HuH-7.5 (cell line): Measurements from ENCODE around the gene PCARE.

Experiments used
- DNase-seq: peaks from one replicate; pipeline ENCODE4 v3.0.0; 2011; ENCODE audit warnings: low spot score

PCARE gene

DNA sequence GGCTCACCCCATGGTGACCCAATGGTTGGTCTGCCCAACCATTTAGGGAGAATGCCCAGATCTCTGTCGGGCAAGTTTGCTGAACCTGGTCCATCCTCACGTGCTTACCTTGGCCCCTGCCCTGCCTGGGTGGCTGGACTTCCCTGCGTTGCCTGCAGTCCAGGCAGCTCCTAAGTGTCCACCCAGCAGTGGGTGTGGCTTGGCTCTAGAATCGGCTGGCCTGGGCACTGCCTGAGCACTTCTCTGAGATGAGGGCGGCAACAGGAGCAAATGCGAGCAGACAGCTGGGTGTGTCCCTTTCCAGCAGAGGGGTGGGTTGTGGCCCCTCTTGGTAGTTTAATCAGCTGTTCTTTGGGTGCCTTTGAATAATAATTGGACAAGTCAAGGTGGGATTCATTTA, 11.3 kb downstream of the PCARE start:
- no peak for DNase-seq

- DNase-seq: no peak
Observed at GRCh38 chr2:29062371-29062770, 12.0 kb downstream of the PCARE start.

DNA sequence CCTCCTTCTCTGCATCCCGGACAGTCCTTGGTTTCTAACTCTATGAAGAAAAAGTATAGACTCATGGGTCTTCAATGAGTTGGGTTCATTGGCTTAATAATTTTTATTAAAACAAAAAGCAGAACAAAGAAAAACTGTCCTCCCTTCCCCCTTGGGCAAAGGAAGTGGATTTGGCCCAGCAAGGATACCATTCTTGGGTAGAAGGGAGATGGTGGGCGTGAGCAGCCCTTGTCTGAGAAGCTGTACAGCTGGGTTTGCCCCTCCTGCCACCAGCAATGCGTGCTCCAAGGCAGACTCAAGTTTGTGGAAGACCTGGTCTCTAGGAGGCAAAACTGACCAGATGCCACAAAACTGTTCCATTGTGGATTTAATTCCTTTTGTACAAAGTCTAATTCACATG, 12.7 kb downstream of the PCARE start:
- no peak for DNase-seq

DNA sequence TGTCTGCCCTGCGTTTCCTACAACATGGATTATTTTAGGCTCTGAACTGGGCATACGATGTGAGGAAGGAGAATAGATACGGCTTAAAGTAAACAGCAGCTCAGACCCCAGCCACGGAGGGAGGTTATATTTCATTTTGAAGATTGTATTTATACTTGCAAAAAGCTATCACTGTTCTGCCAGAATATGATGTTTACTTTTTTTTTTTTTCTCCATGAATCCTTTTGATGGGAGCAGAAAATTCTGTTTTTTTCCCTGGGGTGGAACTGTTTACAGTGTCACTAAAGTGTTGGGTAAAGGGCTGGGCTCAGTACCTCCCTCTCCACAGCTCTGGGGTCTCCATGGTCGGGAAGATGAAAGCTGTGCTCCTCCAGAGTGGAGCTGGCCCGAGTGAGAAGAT, 13.1 kb downstream of the PCARE start:
- no peak for DNase-seq

DNA sequence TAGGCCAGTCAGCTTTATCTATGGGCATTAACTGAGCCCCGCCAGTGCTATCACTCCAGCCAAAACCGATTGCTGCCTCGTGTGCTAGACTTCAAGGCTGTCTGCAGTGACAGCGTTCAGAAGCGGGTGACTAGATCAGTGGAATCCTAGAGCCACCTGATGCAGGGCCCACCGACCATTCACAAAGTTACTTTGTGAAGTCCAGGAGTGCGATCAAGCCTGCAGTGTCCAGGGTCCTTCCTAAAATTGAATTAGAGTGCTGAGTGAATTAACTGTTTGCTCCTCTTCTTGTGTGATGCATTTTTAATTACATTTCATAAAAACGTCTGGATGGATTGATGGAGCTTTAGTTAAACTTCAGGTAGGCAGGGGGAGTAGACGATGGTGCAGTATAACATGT, 13.9 kb downstream of the PCARE start:
- DNase-seq: no peak

- no peak for DNase-seq
Observed at GRCh38 chr2:29059624-29060023, 14.7 kb downstream of the PCARE start.

- DNase-seq: no peak
Observed at GRCh38 chr2:29057006-29057405, 17.3 kb downstream of the PCARE start.

GRCh38 chr2:29056452-29056851, 17.9 kb downstream of the PCARE start:
- DNase-seq: no peak

DNA sequence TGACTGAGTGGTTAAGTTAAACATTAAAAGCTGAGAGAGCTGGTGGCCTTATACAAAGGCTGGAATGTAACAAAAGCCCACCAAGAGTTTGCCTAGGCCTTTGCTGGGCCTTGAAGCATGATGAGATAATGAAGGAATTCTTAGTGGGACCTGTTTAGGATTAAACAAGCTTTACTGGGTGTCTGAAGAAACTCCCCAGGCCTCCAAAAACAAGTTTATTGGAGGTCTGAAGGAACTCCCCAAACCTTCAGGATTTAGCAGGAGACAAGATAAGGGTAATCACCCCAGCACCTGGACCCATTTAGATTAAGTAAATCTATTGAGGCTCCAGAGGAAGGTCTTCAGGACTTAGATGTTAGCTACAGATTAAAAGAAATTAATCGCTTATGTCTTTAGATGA, 18.7 kb downstream of the PCARE start:
- no peak for DNase-seq

DNA sequence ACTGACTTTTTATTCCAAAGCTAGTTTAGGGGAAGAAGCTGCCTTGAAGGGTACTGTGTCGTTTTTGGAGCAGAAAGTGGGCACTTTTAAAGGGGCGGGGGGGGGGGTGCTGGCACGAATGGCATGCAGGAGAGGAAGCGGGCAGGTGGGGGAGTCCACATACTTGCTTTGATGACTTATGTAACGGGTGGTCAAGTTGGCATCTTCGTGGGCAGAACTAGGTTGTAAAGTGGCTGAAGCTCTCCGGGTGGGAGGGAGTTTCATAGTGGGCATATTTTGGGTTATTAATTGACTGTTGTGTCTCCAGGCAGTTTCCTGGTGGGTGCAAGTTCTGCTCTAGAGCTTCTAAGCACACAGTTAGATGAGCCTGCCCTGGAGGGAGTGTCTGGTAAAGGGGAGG, 19.9 kb downstream of the PCARE start:
- DNase-seq: no peak

DNA sequence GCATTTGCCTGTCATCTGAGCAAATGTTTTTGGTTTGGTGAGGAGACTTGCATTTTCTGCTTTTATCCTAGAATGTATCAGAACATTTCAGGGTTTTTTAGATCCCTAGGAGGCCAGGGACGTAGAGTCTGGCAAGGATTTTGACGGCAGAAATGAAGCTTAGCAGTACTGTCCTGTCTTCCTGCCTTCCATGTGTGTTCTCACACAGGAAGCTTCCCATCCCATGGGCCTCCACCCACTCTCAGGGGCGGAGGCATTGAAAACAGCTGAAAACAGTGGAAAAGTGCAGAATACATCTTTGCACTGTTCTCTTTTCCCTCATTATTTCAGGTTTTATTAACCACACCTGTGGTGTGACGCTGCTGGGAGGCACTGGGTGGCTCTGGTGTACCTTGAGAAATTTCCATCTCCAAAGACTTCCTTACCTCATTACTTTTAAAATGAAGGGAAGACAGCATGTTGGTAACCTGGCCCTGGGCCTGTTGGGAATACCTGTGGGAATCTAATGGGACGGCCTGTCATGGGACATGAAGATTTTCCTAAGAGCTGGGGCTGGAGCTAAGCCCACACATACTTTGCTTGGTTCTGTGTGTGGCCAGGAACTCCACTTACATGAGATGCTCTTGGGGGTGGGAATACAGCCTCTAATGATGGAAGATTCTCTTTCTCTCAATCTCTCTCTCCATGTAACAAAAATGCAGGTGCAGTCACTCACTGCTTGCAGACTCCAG, 20.5 kb downstream of the PCARE start:
- DNase-seq: no peak

GRCh38 chr2:29053223-29053622, 21.1 kb downstream of the PCARE start:
- no peak for DNase-seq

GRCh38 chr2:29052807-29053206, 21.5 kb downstream of the PCARE start:
- DNase-seq: no peak

- DNase-seq: no peak
Observed at GRCh38 chr2:29051730-29052129, 22.6 kb downstream of the PCARE start.

DNA sequence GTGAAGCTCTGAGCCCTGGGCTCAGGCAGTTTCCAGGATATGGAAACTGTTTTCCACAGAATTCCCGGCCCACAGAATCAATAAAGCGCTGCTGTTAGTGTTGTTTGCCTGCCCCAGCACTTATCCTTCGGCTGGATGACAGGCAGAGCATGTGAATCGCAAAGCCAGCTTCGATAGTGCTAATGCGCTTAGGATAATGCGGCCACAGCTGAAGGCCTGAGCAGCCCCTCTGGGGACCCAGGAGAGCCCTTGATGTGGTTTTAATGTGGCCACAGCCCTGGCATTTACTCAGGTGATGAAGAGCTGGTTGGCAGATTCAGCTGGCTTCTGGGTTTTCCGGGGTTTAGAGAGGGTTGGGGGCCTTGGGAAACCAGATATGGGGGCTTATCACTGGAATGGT, 23.7 kb downstream of the PCARE start:
- no peak for DNase-seq

DNA sequence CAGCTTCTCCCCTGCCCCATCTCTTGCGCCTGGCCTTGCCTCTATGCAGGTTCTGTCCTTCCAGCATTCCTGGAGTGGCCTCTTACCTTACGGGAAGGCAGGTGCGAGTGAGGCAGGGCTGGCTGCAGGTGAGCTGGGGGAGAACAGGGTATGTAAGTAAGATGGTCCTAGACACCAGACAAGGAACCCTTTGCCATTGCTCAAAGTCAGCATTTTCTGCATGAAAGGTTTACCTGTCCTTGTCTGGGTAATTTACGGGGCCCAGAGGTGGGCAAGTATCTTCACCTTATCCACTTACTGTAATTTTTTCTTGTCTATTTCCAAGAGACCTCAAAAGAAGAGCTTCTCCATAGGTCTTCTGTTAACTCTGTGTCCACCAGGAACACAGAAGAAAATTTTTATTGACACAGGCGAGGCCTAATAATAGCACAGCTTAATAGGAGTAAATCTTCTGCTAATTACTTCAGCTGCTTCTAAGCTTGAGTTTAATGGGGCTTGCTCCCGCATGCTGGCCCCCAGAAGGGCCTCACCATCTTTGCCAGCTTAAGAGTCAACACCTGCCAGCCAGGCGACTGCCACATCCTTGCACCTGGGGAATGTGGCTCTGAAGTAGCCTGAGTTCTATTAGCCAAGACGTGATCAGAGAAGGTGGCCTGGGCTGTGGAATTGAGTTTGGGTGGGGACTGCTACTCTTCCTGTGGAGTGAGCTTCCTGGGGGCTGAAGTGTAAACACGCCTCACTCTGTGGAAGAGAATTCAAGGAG, 27.1 kb downstream of the PCARE start:
- DNase-seq: no peak

DNA sequence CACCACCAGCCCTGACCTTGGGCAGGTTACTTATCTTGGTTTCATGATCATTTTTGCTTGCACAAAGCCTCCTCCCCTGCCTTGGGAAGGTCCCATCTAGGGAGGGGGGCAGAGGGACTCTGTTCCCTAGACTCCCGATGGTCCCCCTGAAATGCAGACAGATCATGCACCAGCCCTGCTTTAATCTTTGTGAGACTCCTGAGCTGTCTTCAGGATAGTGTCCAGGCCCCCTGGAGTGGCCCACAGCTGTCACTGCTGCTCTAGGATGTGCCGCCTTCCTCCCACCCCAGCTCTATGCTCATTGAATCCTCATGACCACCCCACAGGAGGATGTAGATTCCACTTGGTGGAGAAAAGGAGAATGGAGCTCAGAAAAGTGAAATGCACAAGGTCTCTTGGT, 28.0 kb downstream of the PCARE start:
- no peak for DNase-seq

DNA sequence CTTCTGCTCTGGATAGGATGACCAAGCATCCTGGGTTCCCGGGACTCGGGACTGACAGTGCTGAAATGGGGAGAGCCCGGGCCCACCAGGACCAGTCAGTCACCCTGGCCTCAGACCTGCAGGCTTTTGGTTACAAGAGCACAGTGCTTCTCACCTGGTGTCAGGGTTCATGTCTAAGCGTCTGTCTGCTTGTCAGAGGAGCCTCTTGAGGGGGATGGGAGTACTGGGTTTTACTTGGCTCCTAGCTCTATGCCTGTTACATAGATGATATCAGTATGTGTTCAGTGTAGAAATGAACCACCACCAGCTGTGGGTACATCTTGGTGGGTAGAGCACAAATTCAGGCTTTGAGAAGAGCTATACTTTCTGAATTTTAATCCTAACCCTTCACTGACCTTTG, 29.9 kb downstream of the PCARE start:
- no peak for DNase-seq

DNA sequence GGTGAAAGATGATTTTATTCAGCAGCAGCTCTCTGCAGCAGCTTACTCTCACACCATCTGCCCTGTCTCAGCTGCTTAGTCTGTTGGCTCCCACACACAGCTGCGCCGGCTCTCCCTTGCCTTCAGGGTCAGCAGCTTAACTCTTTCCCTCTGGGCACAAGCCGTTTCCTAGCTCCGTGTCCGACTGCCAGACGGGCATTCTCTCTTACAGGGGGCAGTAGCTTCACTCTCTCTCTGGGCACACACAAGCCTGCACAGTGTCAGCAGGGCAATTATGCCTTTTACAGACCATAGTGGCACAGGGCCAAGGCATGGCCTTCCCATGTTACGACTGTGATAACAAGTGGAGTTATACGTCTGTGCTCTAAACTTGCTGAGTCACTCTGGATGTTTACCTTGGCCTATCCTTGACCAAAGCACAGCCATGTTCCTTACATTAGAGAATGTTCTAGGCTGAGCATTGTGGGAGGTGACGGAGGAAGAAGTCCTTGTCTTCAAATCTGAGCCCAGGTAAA, 31.7 kb downstream of the PCARE start:
- no peak for DNase-seq

DNA sequence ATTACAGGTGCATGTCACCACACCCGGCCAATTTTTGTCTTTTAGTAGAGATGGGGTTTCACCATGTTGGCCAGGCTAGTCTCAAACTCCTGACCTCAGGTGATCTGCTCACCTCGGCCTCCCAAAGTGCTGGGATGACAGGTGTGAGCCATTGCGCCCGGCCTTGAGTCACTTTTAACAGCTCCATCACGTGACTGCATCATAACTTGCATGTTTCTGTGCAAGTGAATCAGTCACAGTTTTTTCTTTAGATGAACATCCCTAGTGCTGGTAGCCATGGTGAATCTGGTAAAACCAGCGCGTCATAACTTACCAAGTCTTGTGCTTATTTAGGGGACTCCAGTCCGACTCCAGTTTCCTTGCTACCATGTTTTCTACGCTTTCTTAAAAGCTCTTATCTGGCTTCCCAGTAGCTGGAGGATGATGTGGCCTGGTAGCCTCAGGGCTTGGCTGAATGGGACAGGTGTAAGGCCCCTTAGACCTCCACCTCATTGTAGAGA, 33.1 kb downstream of the PCARE start:
- DNase-seq: no peak

- no peak for DNase-seq
Observed at GRCh38 chr2:29040552-29040951, 33.8 kb downstream of the PCARE start.

GRCh38 chr2:29039718-29040480, 34.4 kb downstream of the PCARE start:
- no peak for DNase-seq
